Suprapubic skin (tissue), 4 donors: Measurements from ENCODE around the gene TOM1. TPM values are rescaled to one million over a fixed set of nuclear protein-coding genes. Genes with fewer than 3 reads are reported as not detected.

Experiments used
- DNase-seq, 2 donors: peaks; one replicate each; pipeline ENCODE4 v3.0.0-alpha.2; 2019; ENCODE audit warnings: low spot score in 2 of 2
- H3K27ac ChIP-seq: fragments of 200-600 bp; sonication (generic); one replicate; pipeline ENCODE4 v1.5.1; 2019
- H3K27me3 ChIP-seq: fragments of 200-600 bp; sonication (generic); one replicate; pipeline ENCODE4 v1.5.1; 2019
- H3K36me3 ChIP-seq: fragments of 200-600 bp; sonication (generic); one replicate; pipeline ENCODE4 v1.5.1; 2019
- H3K4me1 ChIP-seq: fragments of 200-600 bp; sonication (generic); one replicate; pipeline ENCODE4 v1.5.1; 2019
- H3K4me3 ChIP-seq: fragments of 200-600 bp; sonication (generic); one replicate; pipeline ENCODE4 v1.5.1; 2019; ENCODE audit warnings: mild to moderate bottlenecking
- H3K9me3 ChIP-seq: fragments of 200-600 bp; sonication (generic); one replicate; pipeline ENCODE4 v1.5.1; 2019
- CTCF ChIP-seq, 2 donors: fragments of 200-600 bp in 1 of 2; fragments of 450-650 bp in 1 of 2; sonication (generic) in 1 of 2; IDR thresholded peaks; one replicate each; pipeline ENCODE4 v1.5.1; 2016 to 2019; ENCODE audit warnings: antibody characterized with exemption in 2 of 2, mild to moderate bottlenecking in 1 of 2, moderate library complexity in 1 of 2
- EP300 ChIP-seq: sonication (generic); formaldehyde crosslinking; IDR thresholded peaks from one replicate; pipeline ENCODE4 v1.6.1; 2017; ENCODE audit warnings: antibody characterized with exemption
- POLR2A ChIP-seq, 2 donors: fragments of 450-650 bp; IDR thresholded peaks; one replicate each; pipeline ENCODE4 v1.6.1; 2017; ENCODE audit warnings: antibody characterized with exemption in 2 of 2, mild to moderate bottlenecking in 2 of 2, moderate library complexity in 2 of 2
- POLR2AphosphoS5 ChIP-seq, 3 donors: sonication (generic); formaldehyde crosslinking; IDR thresholded peaks; one replicate each; pipeline ENCODE4 v1.6.1; 2017; ENCODE audit warnings: antibody characterized with exemption in 3 of 3
- WGBS: methylation state at CpG from one replicate; pipeline ENCODE4 v1.1.5; 2018; 5-methylcytosine and 5-hydroxymethylcytosine counted together
- total RNA-seq, 4 donors: library from RNA; depleted of rRNA; stranded (reverse); fragments of >200 nt; gene quantifications; one replicate each; pipeline ENCODE4 v1.1.0, GENCODE V29; 2016

The TOM1 gene
- total RNA-seq, 4 donors from 2014 or later = 105 to 279 (median 130) TPM

GRCh38 chr22:35275580-35275979 lies 24.1 kb upstream of the TOM1 start:
- H3K27me3 ChIP-seq = no peaks in the 10 kb centered on the region
- no peak for TF ChIP-seq POLR2A (IDR thresholded peaks at IDR 0.05)
- no peak for TF ChIP-seq EP300
- TF ChIP-seq POLR2AphosphoS5 (IDR thresholded peaks at IDR 0.05) = no peak
- no peak for TF ChIP-seq CTCF (IDR thresholded peaks at IDR 0.05)
- peaks cover 9% of the 10 kb centered on the region for H3K36me3 ChIP-seq
- DNase-seq = no peak
- H3K4me1 ChIP-seq = no peaks in the 10 kb centered on the region
- H3K4me3 ChIP-seq = no peak overlapping the region
- WGBS = 82% methylated on average over 1 of the region's 1 CpG
- H3K27ac ChIP-seq = no peak overlapping the region
- H3K9me3 ChIP-seq = no peaks in the 10 kb centered on the region

- Histone ChIP-seq H3K4me3 (no peak overlapping the region), H3K9me3 (no peaks in the 10 kb centered on the region), H3K27ac (no peak overlapping the region), H3K27me3 (no peaks in the 10 kb centered on the region), H3K4me1 (no peaks in the 10 kb centered on the region), H3K36me3 (peaks cover 7% of the 10 kb centered on the region)
- TF ChIP-seq EP300 (no peak), POLR2A (IDR thresholded peaks at IDR 0.05) (no peak), POLR2AphosphoS5 (IDR thresholded peaks at IDR 0.05) (no peak), CTCF (IDR thresholded peaks at IDR 0.05) (no peak)
- DNase-seq = no peak
- 86% methylated on average over 4 of the region's 4 CpGs for WGBS
These were observed 23.7 kb upstream of the TOM1 start for GRCh38 chr22:35276019-35276418.

GRCh38 chr22:35288116-35288515 lies 11.6 kb upstream of the TOM1 start:
- no peak overlapping the region for H3K27ac ChIP-seq
- WGBS = 95% methylated on average over 1 of the region's 1 CpG
- H3K9me3 ChIP-seq = no peaks in the 10 kb centered on the region
- H3K36me3 ChIP-seq = peaks cover 73% of the 10 kb centered on the region
- H3K4me1 ChIP-seq = no peaks in the 10 kb centered on the region
- no peak overlapping the region for H3K4me3 ChIP-seq
- TF ChIP-seq POLR2AphosphoS5 (IDR thresholded peaks at IDR 0.05) = no peak
- TF ChIP-seq POLR2A (IDR thresholded peaks at IDR 0.05) = no peak
- no peak for TF ChIP-seq CTCF (IDR thresholded peaks at IDR 0.05)
- TF ChIP-seq EP300 = no peak
- no peak for DNase-seq
- H3K27me3 ChIP-seq = no peaks in the 10 kb centered on the region

GRCh38 chr22:35292786-35293185 lies 6.9 kb upstream of the TOM1 start:
- Histone ChIP-seq H3K27me3 (no peaks in the 10 kb centered on the region), H3K36me3 (peaks cover 58% of the 10 kb centered on the region), H3K27ac (no peak overlapping the region), H3K4me3 (no peak overlapping the region), H3K9me3 (no peaks in the 10 kb centered on the region), H3K4me1 (no peaks in the 10 kb centered on the region)
- no peak for DNase-seq
- WGBS = 86% methylated on average over 3 of the region's 3 CpGs
- TF ChIP-seq EP300 (no peak), POLR2A (IDR thresholded peaks at IDR 0.05) (no peak), CTCF (IDR thresholded peaks at IDR 0.05) (no peak), POLR2AphosphoS5 (IDR thresholded peaks at IDR 0.05) (no peak)

- Histone ChIP-seq H3K36me3 (peaks cover 36% of the 10 kb centered on the region), H3K4me3 (no peak overlapping the region), H3K9me3 (no peaks in the 10 kb centered on the region), H3K4me1 (peaks cover 14% of the 10 kb centered on the region), H3K27me3 (no peaks in the 10 kb centered on the region), H3K27ac (no peak overlapping the region)
- no peak for TF ChIP-seq CTCF (IDR thresholded peaks at IDR 0.05)
- TF ChIP-seq POLR2AphosphoS5 (IDR thresholded peaks at IDR 0.05) = no peak
- TF ChIP-seq EP300 = no peak
- no peak for TF ChIP-seq POLR2A (IDR thresholded peaks at IDR 0.05)
- no peak for DNase-seq
These were observed 3.6 kb upstream of the TOM1 start for GRCh38 chr22:35296051-35296450.
